ENCODE data around the gene ATP11C. TPM values are rescaled to one million over a fixed set of nuclear protein-coding genes. Genes with fewer than 3 reads are reported as not detected.

Gene ATP11C
- total and polyA plus RNA-seq, 9 of the 15 experiments (the other 6 are each of a cell fraction or from before 2014, with no cell fraction given) = 18.2 to 42.2 (median 29.4) TPM

DNA sequence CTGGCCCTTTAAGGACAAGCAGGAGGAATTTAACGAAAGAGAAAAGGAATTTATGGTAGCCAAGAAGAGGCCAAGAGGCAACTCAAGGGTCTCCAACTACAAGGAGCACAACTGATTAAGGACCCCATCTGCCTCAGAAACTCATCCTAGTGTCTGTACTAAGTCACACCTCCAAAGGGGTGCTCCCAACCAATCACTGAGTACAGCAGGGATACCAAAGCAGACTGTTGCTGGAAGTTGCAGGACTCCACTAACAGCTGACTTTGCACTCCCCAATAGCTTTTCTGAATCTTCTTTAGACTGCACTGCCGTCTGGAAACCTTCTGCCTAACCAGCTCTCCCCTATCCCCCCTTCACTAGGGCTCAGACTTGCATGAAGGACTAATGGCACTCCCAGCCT is 50.6 kb downstream of the ATP11C start:
- peak; percentile 30; the same call in 2 of the 3 replicates for ATAC-seq
- WGBS (ENCODE audit: insufficient coverage, low coverage, missing lambda C conversion rate) = 35% methylated on average over 2 of the region's 2 CpGs

DNA sequence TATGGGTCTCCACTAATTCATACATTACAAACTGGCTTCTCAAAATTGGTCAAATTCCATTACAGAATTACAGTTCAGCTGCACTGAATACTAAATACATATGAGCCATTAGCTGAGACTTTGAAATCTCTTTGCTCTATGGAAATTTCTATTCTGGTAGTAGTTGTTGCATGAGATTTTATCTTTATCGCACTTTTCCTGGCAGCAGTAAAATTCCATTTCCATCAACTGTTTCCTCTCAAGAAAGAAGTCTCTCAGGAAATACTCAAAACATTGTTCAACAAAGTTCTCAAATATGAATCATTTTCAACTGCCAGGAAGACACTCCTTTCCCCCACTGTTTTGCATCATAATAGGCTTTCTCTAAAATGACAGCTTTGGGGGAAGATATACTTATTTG is 51.3 kb downstream of the ATP11C start:
- Histone ChIP-seq H3K4me3 (no peak overlapping the region), H4K20me1 (replicated peaks; ENCODE audit: control insufficient read depth, insufficient read depth, low read length) (0 out of 2 replicates have a peak, but pooled peaks cover 6% of the 10 kb centered on the region), H3K9me1 (ENCODE audit: control insufficient read depth, insufficient read depth, low read length) (no peaks in the 10 kb centered on the region), H3K36me3 (ENCODE audit: control insufficient read depth, insufficient read depth, low read length) (no peaks in the 10 kb centered on the region), H3K9ac (ENCODE audit: insufficient read depth in 1 of 2, low read depth in 2 of 2, low read length in 2 of 2) (no peak overlapping the region), H3K9me3 (replicated peaks; ENCODE audit: control insufficient read depth, insufficient read depth, low read depth, low read length) (no peaks in the 10 kb centered on the region), H3K4me2 (ENCODE audit: insufficient read depth, low read length) (no peak overlapping the region), H3K4me1 (replicated peaks in 1 of 2; ENCODE audit: control insufficient read depth in 2 of 2, insufficient read depth in 2 of 2, low read length in 2 of 2) (peaks cover 0 to 15% of the 10 kb centered on the region in 2 experiments; a peak in 4 of 5 replicates), H3K79me2 (ENCODE audit: control insufficient read depth, insufficient read depth, low read length) (peaks cover 65% of the 10 kb centered on the region), H2AFZ (ENCODE audit: low read depth, low read length) (no peak overlapping the region), H3K27me3 (ENCODE audit: control insufficient read depth in 2 of 2, insufficient read depth in 2 of 2, low read length in 2 of 2) (no peaks in the 10 kb centered on the region), H3K27ac (ENCODE audit: extremely low read depth, low read depth, low read length) (peak overlapping the region; percentile 32; the same call in 1 of the 3 replicates)
- no peak for FAIRE-seq
- POLR2A ChIA-PET = interaction anchor here (1.6 to 1.8 kb wide), 3 partner anchors 9 to 10 kb away, joined by 5 to 6 read pairs (median 5); no protein-coding TSS in a partner anchor
- CTCF ChIA-PET (ENCODE audit: low intra/inter-chr PET ratio) = no interaction called here
- intact Hi-C loops (cut with micrococcal nuclease) = no loop called here
- no peak for ATAC-seq
- TF ChIP-seq, protein P1, sequence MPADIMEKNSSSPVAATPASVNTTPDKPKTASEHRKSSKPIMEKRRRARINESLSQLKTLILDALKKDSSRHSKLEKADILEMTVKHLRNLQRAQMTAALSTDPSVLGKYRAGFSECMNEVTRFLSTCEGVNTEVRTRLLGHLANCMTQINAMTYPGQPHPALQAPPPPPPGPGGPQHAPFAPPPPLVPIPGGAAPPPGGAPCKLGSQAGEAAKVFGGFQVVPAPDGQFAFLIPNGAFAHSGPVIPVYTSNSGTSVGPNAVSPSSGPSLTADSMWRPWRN (IDR thresholded peaks at IDR 0.05; ENCODE audit: low read depth) = no peak
- TF ChIP-seq, protein P2, sequence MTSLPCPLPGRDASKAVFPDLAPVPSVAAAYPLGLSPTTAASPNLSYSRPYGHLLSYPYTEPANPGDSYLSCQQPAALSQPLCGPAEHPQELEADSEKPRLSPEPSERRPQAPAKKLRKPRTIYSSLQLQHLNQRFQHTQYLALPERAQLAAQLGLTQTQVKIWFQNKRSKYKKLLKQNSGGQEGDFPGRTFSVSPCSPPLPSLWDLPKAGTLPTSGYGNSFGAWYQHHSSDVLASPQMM (CRISPR knock-in tag; IDR thresholded peaks at IDR 0.05) = no peak
- TF ChIP-seq, protein P3, sequence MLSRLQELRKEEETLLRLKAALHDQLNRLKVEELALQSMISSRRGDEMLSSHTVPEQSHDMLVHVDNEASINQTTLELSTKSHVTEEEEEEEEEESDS (CRISPR knock-in tag; IDR thresholded peaks at IDR 0.05) = no peak
- TF ChIP-seq FOXJ2 (tag; IDR thresholded peaks at IDR 0.05) = 0 out of 2 replicates have a peak, but pooled peaks have one; percentile 39
- no TSS peak for BruUV-seq (replicated peaks)
- WGBS (ENCODE audit: insufficient coverage, low coverage, missing lambda C conversion rate) = 0% methylated on average over 1 of the region's 1 CpG
- in situ Hi-C loops (cut with MboI) = no loop called here
- no peak for DNase-seq (ENCODE audit: extremely low read depth in 1 of 4, low spot score in 3 of 4)

More for the DNA sequence above, 50.6 kb downstream of the ATP11C start:
- ChIA-PET POLR2A (interaction anchor here (1.7 to 1.8 kb wide), 2 partner anchors 8 to 11 kb away, joined by 5 to 6 read pairs; no protein-coding TSS in a partner anchor), CTCF (ENCODE audit: low intra/inter-chr PET ratio) (no interaction called here)
- intact Hi-C loops (cut with micrococcal nuclease) = no loop called here
- no peak overlapping the region for H3K27ac ChIP-seq (ENCODE audit: extremely low read depth, low read depth, low read length)
- H3K9me3 ChIP-seq (replicated peaks; ENCODE audit: control insufficient read depth, insufficient read depth, low read depth, low read length) = no peaks in the 10 kb centered on the region
- FAIRE-seq = peak; percentile 11
- H3K79me2 ChIP-seq (ENCODE audit: control insufficient read depth, insufficient read depth, low read length) = peaks cover 67% of the 10 kb centered on the region
- in situ Hi-C loops (cut with MboI) = no loop called here
- 0 out of 2 replicates have a peak, but pooled peaks cover 6% of the 10 kb centered on the region for H4K20me1 ChIP-seq (replicated peaks; ENCODE audit: control insufficient read depth, insufficient read depth, low read length)
- no TSS peak for BruUV-seq (replicated peaks)
- no peak overlapping the region for H2AFZ ChIP-seq (ENCODE audit: low read depth, low read length)
- TF ChIP-seq NFYB (IDR thresholded peaks at IDR 0.05; ENCODE audit: extremely low read depth, insufficient read length) = peak; percentile 26
- TF ChIP-seq MEIS2 (IDR thresholded peaks at IDR 0.05; ENCODE audit: partially characterized antibody) = no peak
- no peak overlapping the region for H3K9ac ChIP-seq (ENCODE audit: insufficient read depth in 1 of 2, low read depth in 2 of 2, low read length in 2 of 2)
- no peak overlapping the region for H3K4me2 ChIP-seq (ENCODE audit: insufficient read depth, low read length)
- no peaks in the 10 kb centered on the region for H3K36me3 ChIP-seq (ENCODE audit: control insufficient read depth, insufficient read depth, low read length)
- H3K9me1 ChIP-seq (ENCODE audit: control insufficient read depth, insufficient read depth, low read length) = no peaks in the 10 kb centered on the region
- H3K27me3 ChIP-seq (ENCODE audit: control insufficient read depth in 2 of 2, insufficient read depth in 2 of 2, low read length in 2 of 2) = no peaks in the 10 kb centered on the region
- H3K4me3 ChIP-seq = no peak overlapping the region
- no peak for DNase-seq (ENCODE audit: extremely low read depth in 1 of 4, low spot score in 3 of 4)
- peaks cover 0 to 15% of the 10 kb centered on the region in 2 experiments; a peak in 4 of 5 replicates for H3K4me1 ChIP-seq (replicated peaks in 1 of 2; ENCODE audit: control insufficient read depth in 2 of 2, insufficient read depth in 2 of 2, low read length in 2 of 2)

Measured in K562 (cell line).